AG09319 (cell line): ENCODE measurements around the gene CTU1.

Source experiments
- DNase-seq: peaks from one replicate; pipeline ENCODE4 v3.0.0-alpha.2; 2010; ENCODE audit warnings: low read depth; ENCODE audit errors: extremely low read depth
- TF ChIP-seq, protein P1 (sequence below): IDR thresholded peaks from 2 replicates; pipeline ENCODE4 v1.5.1; 2011; ENCODE audit warnings: low read depth, mild to moderate bottlenecking, inconsistent platforms, low read length, moderate library complexity

The CTU1 gene

DNA sequence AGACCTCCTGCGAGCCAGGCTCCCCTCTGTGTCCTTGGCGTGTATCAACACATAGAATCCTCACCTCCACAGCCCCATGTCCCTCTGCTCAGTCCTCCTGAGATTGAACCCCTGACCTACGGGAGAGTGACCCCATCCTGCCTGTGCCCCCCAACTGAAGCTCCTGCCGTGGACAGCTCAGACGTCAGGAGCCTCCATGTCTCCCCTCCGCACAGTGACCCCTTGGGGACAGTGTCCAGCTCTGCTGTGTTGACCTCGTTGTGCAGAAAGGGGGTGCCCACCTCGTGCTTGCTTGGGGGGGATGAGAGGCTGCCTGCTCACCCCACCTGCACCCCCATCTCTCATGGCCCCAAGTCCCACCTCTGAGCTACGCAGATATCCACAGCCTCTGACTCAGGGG is 16.0 kb upstream of the CTU1 start:
- TF ChIP-seq, protein P1, sequence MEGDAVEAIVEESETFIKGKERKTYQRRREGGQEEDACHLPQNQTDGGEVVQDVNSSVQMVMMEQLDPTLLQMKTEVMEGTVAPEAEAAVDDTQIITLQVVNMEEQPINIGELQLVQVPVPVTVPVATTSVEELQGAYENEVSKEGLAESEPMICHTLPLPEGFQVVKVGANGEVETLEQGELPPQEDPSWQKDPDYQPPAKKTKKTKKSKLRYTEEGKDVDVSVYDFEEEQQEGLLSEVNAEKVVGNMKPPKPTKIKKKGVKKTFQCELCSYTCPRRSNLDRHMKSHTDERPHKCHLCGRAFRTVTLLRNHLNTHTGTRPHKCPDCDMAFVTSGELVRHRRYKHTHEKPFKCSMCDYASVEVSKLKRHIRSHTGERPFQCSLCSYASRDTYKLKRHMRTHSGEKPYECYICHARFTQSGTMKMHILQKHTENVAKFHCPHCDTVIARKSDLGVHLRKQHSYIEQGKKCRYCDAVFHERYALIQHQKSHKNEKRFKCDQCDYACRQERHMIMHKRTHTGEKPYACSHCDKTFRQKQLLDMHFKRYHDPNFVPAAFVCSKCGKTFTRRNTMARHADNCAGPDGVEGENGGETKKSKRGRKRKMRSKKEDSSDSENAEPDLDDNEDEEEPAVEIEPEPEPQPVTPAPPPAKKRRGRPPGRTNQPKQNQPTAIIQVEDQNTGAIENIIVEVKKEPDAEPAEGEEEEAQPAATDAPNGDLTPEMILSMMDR, result no peak
- no peak for DNase-seq

DNA sequence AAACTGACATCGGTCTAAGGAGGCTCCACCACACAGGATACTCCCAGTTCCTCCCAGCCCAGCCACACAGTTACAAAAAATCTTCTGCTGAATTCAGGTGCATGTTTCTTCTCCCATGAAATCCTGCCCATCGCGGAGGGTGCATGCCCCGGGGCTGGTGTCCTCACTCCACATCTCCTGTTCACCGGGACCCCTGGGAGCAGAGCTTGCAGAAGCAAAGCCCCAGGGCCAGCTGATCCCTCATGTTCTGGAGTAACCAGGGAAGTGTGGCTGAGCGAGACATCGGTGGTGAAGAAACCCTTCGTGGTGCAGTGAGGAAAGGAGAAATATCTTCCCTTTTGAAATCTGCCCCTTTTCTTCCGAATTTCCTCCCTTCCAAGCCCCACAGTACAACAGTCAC is 15.6 kb upstream of the CTU1 start:
- no peak for DNase-seq
- TF ChIP-seq, protein P1, result no peak

DNA sequence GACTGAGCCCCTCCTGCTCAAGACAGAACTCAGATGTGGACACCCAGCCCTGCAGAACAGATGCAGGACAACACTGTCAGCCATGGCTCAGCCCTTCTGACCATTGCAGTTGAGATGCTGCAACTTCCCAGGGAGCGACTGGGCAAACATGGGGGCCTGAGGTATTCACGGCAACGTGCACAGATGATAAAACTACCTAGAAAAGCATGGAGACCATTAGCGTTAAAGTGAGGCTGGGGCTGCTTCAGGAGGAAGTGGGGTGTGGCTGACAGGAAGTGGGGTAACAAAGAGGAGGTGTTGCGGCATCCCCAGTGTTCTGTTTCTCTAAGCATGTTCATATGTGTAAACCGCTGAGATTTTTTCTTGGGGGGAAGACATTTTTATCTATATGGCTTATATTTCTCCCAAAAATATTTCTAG is 15.2 kb upstream of the CTU1 start:
- DNase-seq, result no peak
- TF ChIP-seq, protein P1, result no peak

DNA sequence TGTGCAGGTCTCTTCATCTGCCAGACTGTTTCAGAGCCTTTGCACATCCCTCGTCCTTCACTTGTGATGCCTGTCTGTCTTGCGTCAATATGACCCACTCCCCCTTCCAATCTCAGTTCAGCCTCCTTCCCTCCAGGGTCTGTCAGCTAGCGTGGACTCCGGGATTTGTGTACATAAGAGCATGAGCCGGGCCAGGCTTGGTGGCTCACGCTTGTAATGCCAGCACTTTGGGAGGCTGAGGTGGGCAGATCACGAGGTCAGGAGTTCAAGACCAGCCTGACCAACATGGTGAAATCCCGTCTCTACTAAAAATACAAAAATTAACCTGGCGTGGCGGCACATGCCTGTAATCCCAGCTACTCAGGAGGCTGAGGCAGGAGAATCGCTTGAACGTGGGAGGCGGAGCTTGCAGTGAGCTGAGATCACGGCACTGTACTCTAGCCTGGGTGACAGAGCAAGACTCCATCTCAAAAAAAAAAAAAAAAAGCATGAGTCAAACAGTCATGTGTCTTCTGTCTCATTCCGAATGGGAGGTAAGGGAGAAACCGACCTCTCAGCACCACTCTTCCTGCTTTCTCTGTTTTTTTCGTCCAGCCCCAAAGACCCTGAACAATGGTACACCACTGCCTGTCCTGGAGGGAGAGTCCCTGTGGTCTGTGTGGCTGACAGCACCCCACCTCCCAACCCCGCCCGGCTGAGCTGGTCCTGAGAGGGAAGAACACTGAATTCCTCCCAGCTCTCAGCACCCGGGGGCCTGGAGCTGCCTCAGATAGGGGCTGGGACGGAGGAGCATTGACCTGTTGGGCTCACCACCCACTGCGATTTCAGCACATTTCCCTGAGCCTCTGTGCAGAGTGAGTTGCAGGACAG is 14.1 kb upstream of the CTU1 start:
- TF ChIP-seq, protein P1, result no peak
- DNase-seq, result no peak

DNA sequence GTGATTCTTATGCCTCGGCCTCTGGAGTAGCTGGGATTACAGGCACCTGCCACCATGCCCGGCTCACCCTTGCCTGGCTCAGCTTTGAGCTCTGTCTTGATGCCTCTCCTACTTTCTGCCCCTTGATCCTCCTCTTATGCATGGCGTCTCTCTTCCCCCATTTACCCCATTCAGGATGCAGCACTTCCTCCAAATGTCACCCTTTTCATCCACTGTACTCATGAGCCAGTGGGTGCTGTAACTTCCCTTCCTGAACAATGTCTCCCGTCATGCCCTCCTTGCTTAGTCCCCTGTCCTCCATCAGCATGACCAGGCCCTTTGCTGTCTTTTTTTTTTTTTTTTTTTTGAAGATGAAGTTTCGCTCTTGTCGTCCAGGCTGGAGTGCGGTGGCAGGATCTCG is 13.0 kb upstream of the CTU1 start:
- DNase-seq, result no peak
- TF ChIP-seq, protein P1, result no peak

DNA sequence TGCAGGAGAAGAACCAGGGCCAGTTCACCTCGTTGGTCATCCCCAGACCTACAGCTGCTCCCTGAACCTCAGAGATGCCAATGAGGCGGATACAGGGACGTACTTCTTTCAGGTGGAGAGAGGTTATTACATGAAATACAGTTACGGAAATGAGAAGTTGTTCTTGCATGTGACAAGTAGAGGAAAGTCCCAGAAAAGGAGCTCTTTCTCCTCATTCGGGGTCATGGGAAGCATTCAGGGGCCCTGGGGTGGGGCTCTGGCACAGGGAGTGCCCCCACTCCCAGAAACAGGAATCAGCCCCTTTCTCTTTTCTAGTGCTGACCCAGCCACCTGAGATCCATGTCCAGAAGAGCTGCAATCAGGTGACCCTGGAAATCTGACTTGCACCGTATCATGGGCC is 12.0 kb upstream of the CTU1 start:
- TF ChIP-seq, protein P1, result no peak
- DNase-seq, result no peak

DNA sequence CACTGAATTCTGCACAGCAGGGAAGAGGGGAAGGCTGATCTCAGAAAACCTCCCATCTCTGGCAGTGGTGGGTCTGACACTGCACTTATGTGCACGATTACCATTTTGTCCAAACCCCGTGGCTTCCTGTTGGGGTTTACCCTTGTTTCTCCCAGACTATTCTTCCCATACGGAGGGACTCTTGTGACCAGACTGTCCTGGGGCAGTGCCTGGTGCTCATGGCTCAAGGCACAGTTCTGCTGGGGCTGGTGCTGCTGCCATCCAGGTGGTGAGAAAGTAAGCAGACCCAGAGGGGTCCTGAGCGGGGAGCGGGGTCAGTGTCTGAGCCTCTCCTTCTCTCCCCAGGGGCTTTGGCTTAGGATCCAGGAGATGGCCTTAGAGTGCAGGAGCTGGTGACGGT is 11.4 kb upstream of the CTU1 start:
- TF ChIP-seq, protein P1, result no peak
- no peak for DNase-seq
